ENCODE data around the gene ITLN1. TPM values are rescaled to one million over a fixed set of nuclear protein-coding genes. Genes with fewer than 3 reads are reported as not detected.
"Not testable (repeated sequence)": the region's sequence is repeated elsewhere in the genome, so short reads cannot be mapped to it uniquely, and the experiment has no call there.

The ITLN1 gene
- total RNA-seq, 1 experiment from 2014 or later = not detected

- H3K27ac Mint-ChIP-seq (ENCODE audit: unreplicated experiment) = no peak overlapping the region
- CTCF ChIA-PET = interaction anchor here (1.3 kb wide), 1 partner anchor 41 kb away, joined by 4 read pairs; no protein-coding TSS in a partner anchor
- no peak for TF ChIP-seq CTCF (IDR thresholded peaks at IDR 0.05; ENCODE audit: unreplicated experiment)
- intact Hi-C loops (cut with micrococcal nuclease; ENCODE audit: unreplicated experiment) = loop anchor here (5.0 kb wide), 1 partner anchor 47 kb away; no protein-coding TSS in a partner anchor
- H3K36me3 Mint-ChIP-seq (ENCODE audit: insufficient read depth, unreplicated experiment) = no peaks in the 10 kb centered on the region
- H3K27me3 Mint-ChIP-seq (ENCODE audit: unreplicated experiment) = peaks cover 22% of the 10 kb centered on the region
- no peak overlapping the region for H3K4me3 Mint-ChIP-seq (ENCODE audit: low read depth, unreplicated experiment)
- DNase-seq = no peak
- peaks cover 7% of the 10 kb centered on the region for H3K4me1 Mint-ChIP-seq (ENCODE audit: low read depth, unreplicated experiment)
- H3K9me3 Mint-ChIP-seq (ENCODE audit: low read depth, unreplicated experiment) = no peaks in the 10 kb centered on the region
- BruUV-seq (replicated peaks) = no TSS peak
These were observed 1.1 kb downstream of the ITLN1 start for GRCh38 chr1:160883581-160884513.

- Mint-ChIP-seq H3K4me3 (ENCODE audit: low read depth, unreplicated experiment) (no peak overlapping the region), H3K9me3 (ENCODE audit: low read depth, unreplicated experiment) (no peaks in the 10 kb centered on the region), H3K4me1 (ENCODE audit: low read depth, unreplicated experiment) (peaks cover 7% of the 10 kb centered on the region), H3K27me3 (ENCODE audit: unreplicated experiment) (peaks cover 28% of the 10 kb centered on the region), H3K27ac (ENCODE audit: unreplicated experiment) (no peak overlapping the region), H3K36me3 (ENCODE audit: insufficient read depth, unreplicated experiment) (no peaks in the 10 kb centered on the region)
- no peak for DNase-seq
- no TSS peak for BruUV-seq (replicated peaks)
- no peak for TF ChIP-seq CTCF (IDR thresholded peaks at IDR 0.05; ENCODE audit: unreplicated experiment)
- CTCF ChIA-PET = no interaction called here
- intact Hi-C loops (cut with micrococcal nuclease; ENCODE audit: unreplicated experiment) = loop anchor here (5.0 kb wide), 1 partner anchor 45 kb away; no protein-coding TSS in a partner anchor
These were observed 2.4 kb downstream of the ITLN1 start for GRCh38 chr1:160882582-160882981.

- CTCF ChIA-PET; H3K9me3 Mint-ChIP-seq (ENCODE audit: low read depth, unreplicated experiment); H3K36me3 Mint-ChIP-seq (ENCODE audit: insufficient read depth, unreplicated experiment); H3K27ac Mint-ChIP-seq (ENCODE audit: unreplicated experiment); H3K4me3 Mint-ChIP-seq (ENCODE audit: low read depth, unreplicated experiment); DNase-seq; H3K4me1 Mint-ChIP-seq (ENCODE audit: low read depth, unreplicated experiment); BruUV-seq (replicated peaks): not testable (repeated sequence)
- peaks cover 34% of the 10 kb centered on the region for H3K27me3 Mint-ChIP-seq (ENCODE audit: unreplicated experiment)
- intact Hi-C loops (cut with micrococcal nuclease; ENCODE audit: unreplicated experiment) = loop anchor here (5.0 kb wide), 1 partner anchor 44 kb away; no protein-coding TSS in a partner anchor
These were observed 3.7 kb downstream of the ITLN1 start for GRCh38 chr1:160881264-160881663.

- H3K27ac Mint-ChIP-seq (ENCODE audit: unreplicated experiment) = no peak overlapping the region
- peaks cover 13% of the 10 kb centered on the region for H3K4me1 Mint-ChIP-seq (ENCODE audit: low read depth, unreplicated experiment)
- TF ChIP-seq CTCF (IDR thresholded peaks at IDR 0.05; ENCODE audit: unreplicated experiment) = no peak
- intact Hi-C loops (cut with micrococcal nuclease; ENCODE audit: unreplicated experiment) = loop anchor here (5.0 kb wide), 1 partner anchor 43 kb away; no protein-coding TSS in a partner anchor
- peaks cover 34% of the 10 kb centered on the region for H3K27me3 Mint-ChIP-seq (ENCODE audit: unreplicated experiment)
- H3K9me3 Mint-ChIP-seq (ENCODE audit: low read depth, unreplicated experiment) = peaks cover 3% of the 10 kb centered on the region
- no peak overlapping the region for H3K4me3 Mint-ChIP-seq (ENCODE audit: low read depth, unreplicated experiment)
- no peak for DNase-seq
- CTCF ChIA-PET = no interaction called here
- no TSS peak for BruUV-seq (replicated peaks)
- no peaks in the 10 kb centered on the region for H3K36me3 Mint-ChIP-seq (ENCODE audit: insufficient read depth, unreplicated experiment)
These were observed 4.8 kb downstream of the ITLN1 start for GRCh38 chr1:160880216-160880615.

Measured in Calu3 (cell line).